Kasumi-1 (cell line): ENCODE measurements around the gene COL5A1.

Experiments
- DNase-seq, 2 experiments: peaks; one replicate each; lab custom pipeline; 2025; lab: John Stamatoyannopoulos, UW

COL5A1 gene

GRCh38 chr9:134789168-134789567 lies 147.6 kb downstream of the COL5A1 start:
- DNase-seq, result no peak

- no peak for DNase-seq
Measured at GRCh38 chr9:134791009-134791408, 149.4 kb downstream of the COL5A1 start.

GRCh38 chr9:134792627-134793026 lies 151.0 kb downstream of the COL5A1 start:
- DNase-seq, result no peak

- no peak for DNase-seq
Measured at GRCh38 chr9:134793288-134794188, 151.9 kb downstream of the COL5A1 start.

GRCh38 chr9:134794663-134795370 lies 153.2 kb downstream of the COL5A1 start:
- DNase-seq, result no peak

- no peak for DNase-seq
Measured at GRCh38 chr9:134795446-134795845, 153.8 kb downstream of the COL5A1 start.

GRCh38 chr9:134796882-134797281 lies 155.3 kb downstream of the COL5A1 start:
- DNase-seq, result no peak

GRCh38 chr9:134800791-134801339 lies 159.3 kb downstream of the COL5A1 start:
- no peak for DNase-seq

GRCh38 chr9:134802216-134802795 lies 160.7 kb downstream of the COL5A1 start:
- no peak for DNase-seq

- no peak for DNase-seq
Measured at GRCh38 chr9:134804871-134805270, 163.3 kb downstream of the COL5A1 start.

- DNase-seq, result no peak
Measured at GRCh38 chr9:134807716-134808446, 166.3 kb downstream of the COL5A1 start.

GRCh38 chr9:134808447-134808792 lies 166.8 kb downstream of the COL5A1 start:
- no peak for DNase-seq

- DNase-seq, result no peak
Measured at GRCh38 chr9:134809292-134809691, 167.7 kb downstream of the COL5A1 start.

- no peak for DNase-seq
Measured at GRCh38 chr9:134809826-134810225, 168.2 kb downstream of the COL5A1 start.

- DNase-seq, result no peak
Measured at GRCh38 chr9:134811079-134811672, 169.6 kb downstream of the COL5A1 start.

GRCh38 chr9:134811673-134812342 lies 170.2 kb downstream of the COL5A1 start:
- DNase-seq, result no peak

GRCh38 chr9:134812343-134812673 lies 170.7 kb downstream of the COL5A1 start:
- DNase-seq, result no peak

- DNase-seq, result no peak
Measured at GRCh38 chr9:134813841-134814240, 172.2 kb downstream of the COL5A1 start.

GRCh38 chr9:134814598-134815215 lies 173.1 kb downstream of the COL5A1 start:
- DNase-seq, result no peak

- DNase-seq, result no peak
Measured at GRCh38 chr9:134815435-134816214, 174.0 kb downstream of the COL5A1 start.
